WERI-Rb-1 (cell line): ENCODE data around the gene LRP1-AS.

ENCODE experiments used
- DNase-seq: peaks from one replicate; pipeline ENCODE4 v3.0.0-alpha.2; 2020
- H3K27ac ChIP-seq: fragments of 250-450 bp; sonication (Bioruptor Pico); 2 replicates; pipeline ENCODE4 v1.5.1; 2020; ENCODE audit warnings: mild to moderate bottlenecking, moderate library complexity
- H3K27me3 ChIP-seq: fragments of 250-450 bp; sonication (Bioruptor Pico); 2 replicates; pipeline ENCODE4 v1.5.1; 2021; ENCODE audit warnings: mild to moderate bottlenecking, low read depth, moderate library complexity; ENCODE audit not compliant: insufficient read depth, severe bottlenecking
- H3K36me3 ChIP-seq: fragments of 250-450 bp; sonication (Bioruptor Pico); 2 replicates; pipeline ENCODE4 v1.5.1; 2020; ENCODE audit warnings: mild to moderate bottlenecking, moderate library complexity
- H3K4me3 ChIP-seq: 2 replicates; pipeline ENCODE4 v1.5.1; 2011; ENCODE audit warnings: low read depth, mild to moderate bottlenecking, control low read depth, low read length
- H3K9me3 ChIP-seq: fragments of 250-450 bp; sonication (Bioruptor Pico); 2 replicates; pipeline ENCODE4 v1.5.1; 2021; ENCODE audit warnings: mild to moderate bottlenecking, moderate library complexity; ENCODE audit not compliant: severe bottlenecking
- CTCF ChIP-seq: IDR thresholded peaks from 2 replicates; pipeline ENCODE4 v1.5.1; 2011; ENCODE audit warnings: low read depth, mild to moderate bottlenecking, control low read depth, inconsistent platforms, low read length

Gene LRP1-AS

GRCh38 chr12:57146961-57147944 is at the start of gene LRP1-AS:
Gene LRP1-AS, minus strand, starts transcription at chr12:57147619.
- H3K36me3 ChIP-seq, result no peaks in the 10 kb centered on the region
- DNase-seq, result no peak
- no peak for TF ChIP-seq CTCF
- no peak within 1 kb of the TSS for H3K27ac ChIP-seq
- no peaks in the 10 kb centered on the region for H3K27me3 ChIP-seq
- no peaks in the 10 kb centered on the region for H3K9me3 ChIP-seq
- H3K4me3 ChIP-seq, result no peak within 1 kb of the TSS

- no peak for TF ChIP-seq CTCF
- no peaks in the 10 kb centered on the region for H3K27me3 ChIP-seq
- H3K9me3 ChIP-seq, result no peaks in the 10 kb centered on the region
- H3K27ac ChIP-seq, result no peak overlapping the region
- H3K4me3 ChIP-seq, result no peak overlapping the region
- H3K36me3 ChIP-seq, result peaks cover 4% of the 10 kb centered on the region; the same call in 1 of the 2 replicates
- no peak for DNase-seq
These were observed 49.5 kb upstream of the LRP1-AS start for GRCh38 chr12:57196956-57197355.

GRCh38 chr12:57196439-57196838 is 49.0 kb upstream of the LRP1-AS start:
- no peak for DNase-seq
- Histone ChIP-seq H3K27ac (no peak overlapping the region), H3K9me3 (no peaks in the 10 kb centered on the region), H3K36me3 (peaks cover 4% of the 10 kb centered on the region; the same call in 1 of the 2 replicates), H3K27me3 (no peaks in the 10 kb centered on the region), H3K4me3 (no peak overlapping the region)
- TF ChIP-seq CTCF, result no peak

- TF ChIP-seq CTCF, result no peak
- no peak overlapping the region for H3K4me3 ChIP-seq
- H3K27me3 ChIP-seq, result no peaks in the 10 kb centered on the region
- no peak for DNase-seq
- H3K9me3 ChIP-seq, result no peaks in the 10 kb centered on the region
- no peak overlapping the region for H3K27ac ChIP-seq
- peaks cover 4% of the 10 kb centered on the region; the same call in 1 of the 2 replicates for H3K36me3 ChIP-seq
These were observed 48.4 kb upstream of the LRP1-AS start for GRCh38 chr12:57195611-57196371.

- DNase-seq, result no peak
- Histone ChIP-seq H3K36me3 (peaks cover 4% of the 10 kb centered on the region; the same call in 1 of the 2 replicates), H3K9me3 (no peaks in the 10 kb centered on the region)
These were observed 47.8 kb upstream of the LRP1-AS start for GRCh38 chr12:57195186-57195585.

More at GRCh38 chr12:57195186-57195585, 47.8 kb upstream of the LRP1-AS start:
- Histone ChIP-seq H3K27me3 (no peaks in the 10 kb centered on the region), H3K27ac (no peak overlapping the region), H3K4me3 (no peak overlapping the region)
- TF ChIP-seq CTCF, result no peak
